HG02870 (cell line): ENCODE measurements around the gene AP3B1.
A peak's percentile ranks its signal among the peaks of the same experiment; 100 is the strongest.
"Not testable (repeated sequence)": the region's sequence is repeated elsewhere in the genome, so short reads cannot be mapped to it uniquely, and the experiment has no call there.

Experiments used
- ATAC-seq: cut with Tn5 transposase; IDR thresholded peaks from one replicate; pipeline ENCODE4 v1.9.1; 2021; ENCODE audit warnings: mild to moderate bottlenecking, moderate library complexity; ENCODE audit not compliant: unreplicated experiment

Gene AP3B1

DNA sequence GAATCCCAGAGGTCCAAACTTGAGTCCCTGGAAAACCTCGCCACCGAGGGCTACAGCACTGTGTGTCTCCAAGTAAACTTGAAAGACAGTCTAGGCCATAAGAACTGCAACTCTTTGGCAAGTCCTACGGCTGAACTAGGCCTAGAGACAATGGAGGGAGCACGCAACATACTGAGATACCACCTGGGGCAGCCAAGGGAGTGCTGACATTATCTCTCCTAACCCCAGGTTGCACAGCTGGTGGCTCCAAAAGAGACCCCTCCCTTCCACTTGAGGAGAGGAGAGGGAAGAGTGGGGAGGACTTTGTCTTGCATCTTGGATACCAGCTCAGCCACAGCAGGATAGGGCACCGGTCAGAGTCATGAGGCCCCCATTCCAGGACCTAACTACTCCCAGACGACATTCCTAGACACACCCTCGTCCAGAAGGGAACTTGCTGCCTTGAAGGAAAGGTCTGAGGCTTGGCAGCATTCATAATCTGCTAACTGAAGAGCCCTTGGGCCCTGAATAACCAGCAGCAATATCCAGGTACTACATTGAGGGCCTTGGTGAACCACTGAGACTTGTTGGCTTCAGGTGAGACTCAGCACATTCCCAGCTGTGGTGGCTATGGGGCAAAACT lies 42.7 kb downstream of the AP3B1 start:
- ATAC-seq = no peak

DNA sequence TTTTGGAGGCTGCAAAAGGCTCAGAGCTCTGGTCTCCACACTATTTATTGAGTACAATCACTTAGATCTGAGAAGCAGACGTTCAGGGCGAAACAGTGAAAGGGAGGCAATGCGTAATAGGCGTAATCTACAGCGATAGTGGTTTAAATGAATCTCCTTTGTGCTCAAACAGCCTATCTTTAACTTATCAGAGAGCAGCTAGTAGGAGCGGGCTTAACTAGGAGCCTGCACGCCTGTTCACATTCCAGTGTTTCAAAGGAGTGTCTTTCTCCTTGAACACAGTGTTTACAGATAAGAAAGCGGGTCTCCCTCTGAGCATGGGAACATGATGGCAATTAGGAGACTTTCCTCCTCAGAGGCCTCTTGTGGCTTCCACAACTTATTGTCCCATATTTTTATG lies 49.4 kb downstream of the AP3B1 start:
- ATAC-seq = no peak

DNA sequence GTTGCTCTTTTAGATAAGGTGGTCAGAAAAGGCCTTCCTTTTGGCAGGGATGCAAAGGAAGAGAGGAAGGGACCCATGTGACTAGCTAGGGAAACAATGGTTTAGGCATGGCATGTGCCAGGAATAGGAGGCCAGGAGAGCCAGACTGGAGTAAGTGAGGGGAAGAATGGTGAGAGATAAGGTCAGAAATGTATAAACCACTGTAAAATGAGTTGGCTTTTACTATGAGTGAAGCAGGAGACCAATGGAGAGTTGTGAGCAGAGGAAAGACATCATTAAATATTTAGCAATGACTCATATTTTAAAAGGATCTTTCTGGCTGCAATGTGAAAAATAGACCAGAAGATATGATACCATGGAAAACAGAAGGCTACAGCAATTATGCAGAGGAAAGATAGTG lies 50.9 kb downstream of the AP3B1 start:
- no peak for ATAC-seq

DNA sequence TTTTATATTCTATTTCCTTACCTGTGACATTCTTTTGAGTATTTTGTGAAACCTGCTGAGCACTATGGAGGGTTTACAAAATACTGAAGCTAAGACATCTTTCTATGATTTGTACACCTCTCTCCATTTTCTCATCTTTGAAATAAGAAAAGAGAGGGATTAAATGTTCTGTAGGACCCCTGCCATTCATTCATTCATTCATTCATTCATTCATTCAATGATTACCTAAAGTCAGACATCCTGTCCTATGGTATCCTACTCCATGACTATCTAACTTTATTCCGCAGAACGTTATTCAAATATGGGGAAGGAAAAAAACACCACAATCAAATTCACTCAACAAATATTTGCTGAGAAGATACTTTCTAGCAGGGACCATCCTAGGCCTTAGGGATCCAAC lies 51.4 kb downstream of the AP3B1 start:
- ATAC-seq = no peak

DNA sequence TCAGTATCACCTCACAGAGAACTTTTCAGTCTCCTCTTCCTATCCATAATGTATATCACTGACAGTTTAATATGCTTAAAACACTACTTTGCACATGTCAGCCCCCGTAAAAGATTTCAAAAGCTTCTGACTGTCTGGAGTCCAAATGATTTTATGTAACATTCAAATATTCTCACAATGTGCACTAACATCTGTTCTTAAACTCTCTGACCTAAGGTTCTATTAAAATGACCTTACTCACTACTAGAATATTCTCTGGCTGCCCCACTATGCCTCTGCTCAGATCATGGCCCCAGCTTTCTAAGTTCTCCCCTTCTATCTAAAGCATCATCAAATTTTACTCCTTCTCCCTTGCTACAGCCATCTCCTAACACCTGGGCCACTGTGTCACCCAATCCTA lies 52.5 kb downstream of the AP3B1 start:
- no peak for ATAC-seq

DNA sequence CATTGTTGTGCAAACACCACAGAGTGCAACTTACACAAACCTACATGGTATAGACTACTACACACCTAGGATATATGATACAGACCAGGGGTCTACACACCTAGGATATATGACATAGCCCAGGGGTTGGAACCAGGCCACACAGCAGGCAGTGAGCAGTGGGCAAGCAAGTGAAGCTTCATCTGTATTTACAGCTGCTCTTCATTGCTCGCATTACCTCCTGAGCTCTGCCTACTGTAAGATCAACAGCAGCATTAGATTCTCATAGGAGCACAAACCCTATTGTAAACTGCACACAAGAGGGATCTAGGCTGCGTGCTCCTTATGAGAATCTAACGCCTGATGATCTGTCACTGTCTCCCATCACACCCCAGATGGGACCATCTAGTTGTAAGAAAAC lies 56.6 kb downstream of the AP3B1 start:
- no peak for ATAC-seq

DNA sequence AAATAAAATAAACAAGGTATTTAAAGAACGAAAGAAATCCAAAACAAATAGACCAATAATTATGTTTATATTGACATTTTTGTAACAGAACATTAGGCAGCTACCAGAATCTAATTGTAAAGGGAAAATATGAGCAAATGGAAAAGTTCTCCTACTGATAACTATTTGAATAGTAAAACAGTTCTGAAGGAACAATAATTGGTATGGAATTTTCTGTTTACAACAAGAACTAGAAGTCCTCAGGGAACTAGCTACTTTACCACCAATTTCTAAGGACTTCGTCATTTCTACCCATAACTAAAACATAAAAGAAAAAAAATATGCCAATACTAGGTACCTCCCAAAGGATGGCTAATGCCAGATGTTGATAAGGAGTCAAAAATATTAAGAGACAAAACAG lies 58.5 kb downstream of the AP3B1 start:
- no peak for ATAC-seq

DNA sequence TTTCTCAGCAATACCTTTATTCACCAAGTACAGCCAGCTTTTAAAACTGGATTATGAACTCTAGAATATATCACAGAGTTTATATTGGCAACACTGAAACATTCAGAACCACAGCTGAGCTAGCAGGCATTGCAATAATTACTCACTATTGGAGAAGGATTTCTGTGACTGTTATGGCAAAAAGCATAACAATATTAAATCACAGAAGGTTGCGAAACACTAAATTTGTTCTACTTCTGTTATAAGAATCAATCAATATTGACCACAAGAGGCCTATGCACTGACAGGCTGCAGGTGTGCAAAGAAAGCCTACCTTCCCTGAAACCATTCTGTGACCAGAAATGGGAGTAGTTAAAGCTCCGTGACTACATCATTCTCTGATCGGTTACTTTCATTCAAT lies 59.2 kb downstream of the AP3B1 start:
- peak; percentile 77 for ATAC-seq

DNA sequence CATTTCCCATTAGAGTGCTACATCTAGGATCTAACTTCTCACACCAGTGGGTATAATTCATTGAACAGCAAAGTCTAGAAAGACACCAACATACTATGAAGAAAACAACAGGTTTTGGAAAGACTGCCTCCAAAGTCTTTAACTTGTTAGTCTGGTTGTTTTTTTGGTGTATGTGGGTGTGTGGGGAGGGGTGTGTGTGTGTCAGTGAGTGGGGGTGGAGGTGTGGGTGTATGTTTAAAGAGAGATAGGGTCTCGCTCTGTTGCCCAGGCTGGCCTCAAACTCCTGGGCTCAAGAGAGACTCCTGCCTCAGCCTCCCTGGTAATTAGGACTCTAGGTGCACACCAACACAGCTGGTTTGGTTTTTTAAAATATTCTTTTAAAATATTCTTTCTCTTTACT lies 59.7 kb downstream of the AP3B1 start:
- no peak for ATAC-seq

DNA sequence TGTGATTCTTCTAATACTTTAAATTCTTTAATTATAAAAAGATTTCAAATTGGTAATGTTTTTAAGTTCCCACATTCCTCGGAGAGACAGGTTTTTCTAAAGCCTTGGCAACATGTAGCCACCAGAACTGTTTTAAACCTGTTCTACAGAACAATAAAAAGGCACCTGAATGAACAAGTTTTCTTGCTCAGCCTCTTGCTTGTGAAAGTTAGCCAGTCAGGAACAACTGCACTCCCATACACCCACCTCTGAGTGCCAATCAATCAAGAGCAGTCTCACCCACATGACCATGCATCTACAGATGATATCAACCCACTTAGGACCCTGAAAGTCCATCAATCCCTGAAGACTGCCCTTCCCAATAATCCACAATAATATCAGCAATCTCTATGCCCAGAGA lies 62.3 kb downstream of the AP3B1 start:
- ATAC-seq = no peak

DNA sequence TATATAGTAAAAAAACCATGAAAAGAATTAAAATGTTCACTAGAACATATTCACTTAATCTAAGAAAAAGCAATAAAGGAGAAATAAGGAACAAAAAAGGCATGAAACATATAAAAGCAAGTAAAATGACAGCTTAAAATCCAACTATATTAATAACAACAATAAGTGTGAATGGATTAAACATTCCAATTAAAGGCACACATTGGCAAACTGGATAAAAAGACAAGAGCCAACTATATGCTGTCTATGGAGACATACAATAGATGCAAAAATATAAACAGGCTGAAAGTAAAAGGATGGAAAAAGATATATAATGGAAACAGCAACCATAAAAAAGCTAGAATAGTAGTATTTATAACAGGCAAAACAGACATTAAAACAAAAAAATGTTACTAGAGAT lies 70.1 kb downstream of the AP3B1 start:
- ATAC-seq = no peak

DNA sequence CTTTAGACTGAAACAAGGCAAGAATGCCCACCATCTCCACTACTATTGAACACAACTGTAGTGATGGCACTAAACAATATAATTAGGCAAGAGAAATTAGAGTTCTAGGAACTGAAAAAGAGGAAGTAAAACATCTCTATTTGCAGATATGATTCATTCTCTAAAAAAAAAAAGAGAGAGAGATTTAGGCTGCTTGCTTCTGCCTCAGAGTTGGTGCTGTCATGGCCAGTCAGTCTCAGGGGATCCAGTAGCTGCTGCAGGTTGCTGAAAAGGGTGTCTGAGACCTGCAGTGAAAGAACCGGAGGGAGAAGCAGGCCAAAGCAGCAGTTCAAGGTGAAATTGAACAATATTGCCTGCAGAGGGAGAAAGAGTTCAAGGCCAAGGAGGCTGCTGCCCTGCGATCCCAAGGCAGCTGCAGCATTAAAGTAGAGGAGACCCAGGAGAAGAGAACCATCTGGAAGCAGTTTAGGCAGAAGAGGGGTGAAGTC lies 72.5 kb downstream of the AP3B1 start:
- ATAC-seq = peak; percentile 99

DNA sequence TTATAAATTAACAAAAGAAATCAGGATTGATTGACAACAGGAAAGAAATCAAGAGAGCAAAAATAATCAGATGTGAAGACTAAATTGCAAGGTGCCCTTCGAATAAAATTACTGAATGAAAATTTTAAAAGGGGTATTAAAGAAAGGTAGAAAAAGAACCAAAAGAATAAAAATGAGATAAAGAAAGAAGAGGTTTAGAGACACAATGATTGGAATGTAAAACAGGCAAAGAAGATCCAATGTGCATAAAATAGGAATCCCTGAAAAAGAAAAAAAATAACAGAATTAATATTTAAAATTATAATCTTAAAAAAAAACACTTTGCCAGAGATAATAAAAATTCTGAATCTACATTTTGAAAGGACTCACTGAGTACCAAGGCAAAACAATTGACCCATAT lies 73.0 kb downstream of the AP3B1 start:
- ATAC-seq = no peak

DNA sequence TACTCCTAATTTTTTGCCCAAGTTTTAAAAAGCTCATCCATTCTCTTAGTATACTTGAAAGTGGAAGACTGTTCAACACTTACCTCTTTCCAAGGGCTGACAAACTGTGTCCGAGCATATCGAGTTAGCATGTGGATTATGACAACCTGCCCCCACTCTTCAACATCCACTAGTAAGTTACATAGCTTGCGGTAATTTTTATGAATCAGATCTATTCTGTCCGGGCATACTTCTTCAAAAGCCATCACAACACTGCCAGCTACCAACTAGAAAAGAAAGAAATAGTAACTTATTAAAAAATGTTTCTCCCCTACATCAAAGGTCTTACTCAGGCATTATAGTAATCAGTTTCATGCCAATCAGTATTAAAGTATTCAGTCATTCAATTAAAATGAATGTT lies 78.5 kb downstream of the AP3B1 start:
- no peak for ATAC-seq

DNA sequence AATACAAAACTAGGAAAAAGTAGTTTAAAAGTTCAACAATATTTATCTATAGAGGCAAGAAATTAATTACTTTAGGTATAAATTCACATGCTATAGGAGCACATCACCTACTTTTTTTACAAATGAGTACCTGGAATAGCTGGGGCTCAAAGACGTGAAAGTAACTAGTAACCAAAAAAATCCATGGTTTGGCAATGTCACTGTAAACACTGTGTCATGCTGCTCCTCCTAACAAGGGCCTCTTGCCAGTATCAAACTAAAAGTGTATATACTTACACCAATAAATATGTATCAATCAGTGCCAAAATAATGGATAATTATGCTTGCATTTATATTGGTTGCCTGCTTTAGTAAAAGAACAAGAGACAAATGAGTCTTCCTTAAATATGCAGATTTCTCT lies 78.9 kb downstream of the AP3B1 start:
- no peak for ATAC-seq

DNA sequence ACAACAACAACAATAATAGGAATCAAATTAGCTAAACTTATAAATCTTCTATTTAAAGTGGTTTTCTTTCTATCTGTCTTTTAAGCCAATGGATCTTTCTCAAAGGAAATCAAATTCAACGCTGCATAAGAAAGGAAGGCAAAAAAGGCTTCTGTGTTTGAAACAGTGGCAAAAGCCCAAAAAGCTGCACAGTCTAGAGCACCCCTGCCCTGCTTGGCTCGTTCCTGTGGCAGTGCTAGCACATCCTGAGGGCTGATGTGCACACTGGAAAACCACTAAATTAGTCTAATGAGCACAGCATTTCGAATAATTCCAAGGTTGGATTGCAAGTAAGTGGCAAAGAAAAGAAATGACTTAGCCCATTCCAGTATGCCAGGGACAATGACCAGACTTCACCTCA lies 80.7 kb downstream of the AP3B1 start:
- ATAC-seq = no peak

DNA sequence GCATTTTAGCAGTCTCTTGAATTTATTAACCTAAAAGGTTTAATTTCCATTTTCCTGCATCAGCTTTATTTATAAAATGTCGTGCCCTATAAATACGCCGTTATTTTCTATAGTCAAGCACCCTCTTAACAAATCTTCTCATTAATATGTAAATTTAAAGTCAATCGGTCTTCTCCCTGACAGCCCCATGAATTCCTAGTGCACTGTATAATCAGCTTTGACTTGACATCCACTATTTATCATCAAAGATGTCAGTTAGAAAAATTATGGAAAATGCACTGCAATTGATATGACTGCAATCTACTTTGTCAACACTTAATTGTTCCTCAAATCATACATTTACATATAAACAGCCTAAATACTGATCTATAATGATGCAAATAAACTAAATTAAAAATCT lies 83.4 kb downstream of the AP3B1 start:
- ATAC-seq = no peak

DNA sequence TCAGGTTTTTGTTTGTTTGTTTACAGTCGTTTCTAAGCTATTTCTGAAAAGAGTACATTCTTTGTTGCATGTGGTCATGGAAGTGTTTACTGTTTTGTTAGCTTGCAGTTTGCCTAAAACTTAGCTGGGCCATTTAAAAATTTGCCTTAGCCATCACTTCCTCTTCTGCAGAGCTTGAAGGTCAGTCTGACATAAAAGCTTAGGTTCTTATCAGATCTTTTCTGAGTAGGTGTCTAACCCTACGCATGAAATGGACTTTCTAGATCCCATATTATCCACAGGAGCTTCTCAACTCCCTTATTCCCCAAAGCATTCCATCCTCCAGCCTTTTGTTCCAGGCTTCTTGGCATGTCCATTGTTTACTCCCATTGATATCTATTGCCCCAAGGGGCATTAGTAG lies 90.3 kb downstream of the AP3B1 start:
- no peak for ATAC-seq

DNA sequence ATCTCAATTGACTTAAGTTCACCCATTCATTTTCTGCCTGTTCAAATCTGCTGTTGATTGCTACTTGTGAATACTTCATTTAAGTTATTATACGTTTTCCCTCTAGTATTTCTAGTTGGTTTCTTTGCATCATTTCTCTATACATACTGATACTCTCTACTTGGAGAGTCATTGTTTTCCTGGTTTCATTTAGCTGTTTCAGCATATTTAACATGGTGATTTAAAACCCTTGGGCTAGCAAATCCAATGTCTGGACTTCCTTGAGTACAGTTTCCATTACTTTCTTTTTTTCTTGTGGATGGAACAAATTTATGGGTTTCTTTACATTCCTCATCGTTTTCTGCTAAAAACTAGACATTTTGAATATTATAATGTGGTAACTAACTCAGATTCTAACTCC lies 90.7 kb downstream of the AP3B1 start:
- ATAC-seq = no peak

DNA sequence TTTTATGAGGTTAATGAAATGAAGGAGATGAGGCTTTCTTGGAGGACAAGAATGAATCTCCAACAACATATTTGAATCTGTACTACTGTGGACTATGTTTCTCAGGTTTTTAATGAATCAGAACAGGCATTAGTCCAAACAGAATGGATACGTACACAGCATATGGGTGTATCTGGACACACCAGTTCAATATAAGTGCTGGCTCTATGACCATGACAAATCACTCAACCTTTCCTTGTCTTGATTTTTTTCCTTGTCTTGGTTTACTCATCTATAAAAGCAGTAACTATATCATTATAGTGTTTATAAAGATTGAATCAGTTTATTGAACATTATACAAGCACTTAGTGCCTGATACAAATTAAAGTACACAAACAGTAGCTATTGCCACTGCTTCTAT lies 104.1 kb downstream of the AP3B1 start:
- no peak for ATAC-seq

DNA sequence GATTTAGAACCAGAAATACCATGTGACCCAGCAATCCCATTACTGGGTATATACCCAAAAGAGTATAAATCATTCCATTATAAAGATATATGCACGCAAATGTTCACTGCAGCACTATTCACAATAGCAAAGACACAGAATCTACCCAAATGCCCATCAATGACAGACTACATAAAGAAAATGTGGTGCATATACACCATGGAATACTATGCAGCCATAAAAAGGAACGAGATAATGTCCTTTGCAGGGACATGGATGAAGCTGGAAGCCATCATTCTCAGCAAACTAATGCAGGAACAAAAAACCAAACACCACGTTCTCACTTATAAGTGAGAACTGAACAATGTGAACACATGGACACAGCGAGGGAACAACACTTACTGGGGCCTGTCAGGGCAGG lies 105.8 kb downstream of the AP3B1 start:
- ATAC-seq = not testable (repeated sequence)

DNA sequence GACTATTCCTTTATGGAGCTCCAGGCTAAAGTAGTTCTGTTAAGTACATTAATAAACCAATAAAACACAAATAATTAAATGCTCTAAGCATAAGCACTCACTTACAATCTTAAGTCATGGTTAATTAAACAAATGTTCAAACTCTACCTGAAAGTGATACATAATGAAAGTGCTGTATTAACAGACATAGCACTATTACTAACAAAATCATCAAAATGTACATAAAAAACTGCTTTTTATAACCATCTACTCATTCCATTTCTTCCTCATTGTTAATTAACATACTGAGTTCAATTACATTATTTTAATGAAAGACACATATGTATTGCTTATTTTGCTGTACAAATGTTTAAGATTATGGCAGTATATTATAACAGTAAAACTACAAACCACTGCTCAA lies 107.3 kb downstream of the AP3B1 start:
- ATAC-seq = no peak

DNA sequence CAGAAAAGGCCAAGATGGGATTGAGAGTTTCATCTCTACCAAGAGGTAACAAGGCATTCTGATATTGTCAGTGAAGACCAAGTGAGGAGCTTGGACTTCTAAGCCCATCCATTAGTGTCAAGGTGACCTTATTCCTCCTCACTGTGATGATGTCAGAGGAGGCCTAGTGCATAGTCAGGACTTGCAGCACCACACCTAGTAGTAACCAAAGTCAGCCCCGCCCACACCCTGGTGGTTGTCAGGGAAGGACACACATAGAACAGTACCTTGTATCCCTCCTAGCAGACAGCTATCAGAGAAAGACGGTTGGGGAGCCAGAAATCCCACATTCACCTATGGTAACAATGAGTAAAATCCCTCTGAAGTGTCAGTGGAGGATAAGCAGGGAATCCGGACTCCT lies 111.7 kb downstream of the AP3B1 start:
- no peak for ATAC-seq

DNA sequence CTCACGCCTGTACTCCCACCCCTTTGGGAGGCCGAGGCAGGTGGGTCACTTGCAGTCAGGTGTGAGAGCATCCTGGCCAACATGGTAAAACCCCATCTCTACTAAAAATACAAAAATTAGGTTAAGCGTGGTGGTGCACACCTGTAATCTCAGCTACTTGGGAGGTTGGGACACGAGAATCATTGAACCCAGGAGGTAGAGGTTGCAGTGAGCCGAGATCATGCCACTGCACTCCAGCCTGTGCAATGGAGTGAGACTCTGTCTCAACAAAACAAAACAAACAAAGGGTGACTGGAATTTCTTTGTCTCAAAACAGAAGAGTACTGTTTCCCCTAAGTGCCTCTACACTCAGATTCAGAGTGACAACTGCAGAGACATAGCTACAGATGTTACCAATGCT lies 116.1 kb downstream of the AP3B1 start:
- ATAC-seq = no peak
